Activated T-helper 2 cell treated with anti-CD3 and anti-CD28 coated beads, Interferon-gamma antibody, Interleukin-2, Interleukin-4, amounts not matched to agents 10 μg/mL and 5 μg/mL and 100 μg/mL, durations not matched to agents 14 hours and 24 hours and 36 hours (primary cell): ENCODE measurements around the gene INIP. TPM values are rescaled to one million over a fixed set of nuclear protein-coding genes. Genes with fewer than 3 reads are reported as not detected.
"Not testable (repeated sequence)": the region's sequence is repeated elsewhere in the genome, so short reads cannot be mapped to it uniquely, and the experiment has no call there.

Experiments used
- DNase-seq: peaks from one replicate; pipeline ENCODE4 v3.0.0; 2021; ENCODE audit warnings: low spot score
- H3K27ac Mint-ChIP-seq: one replicate; pipeline ENCODE4 v1.8.0; 2021; ENCODE audit warnings: mixed read lengths
- H3K27me3 Mint-ChIP-seq: one replicate; pipeline ENCODE4 v1.8.0; 2021; ENCODE audit warnings: low read depth, mixed read lengths
- H3K36me3 Mint-ChIP-seq: one replicate; pipeline ENCODE4 v1.8.0; 2021; ENCODE audit warnings: low read depth, mixed read lengths
- H3K4me1 Mint-ChIP-seq: one replicate; pipeline ENCODE4 v1.8.0; 2021; ENCODE audit warnings: low read depth, mixed read lengths
- H3K4me3 Mint-ChIP-seq: one replicate; pipeline ENCODE4 v1.8.0; 2021; ENCODE audit warnings: low read depth, mild to moderate bottlenecking, moderate library complexity, mixed read lengths
- H3K9me3 Mint-ChIP-seq: one replicate; pipeline ENCODE4 v1.8.0; 2021; ENCODE audit warnings: mixed read lengths
- intact Hi-C: fragments of 100-400 bp; cut with micrococcal nuclease; formaldehyde crosslinking; loops from one replicate; pipeline ENCODE4 v1.15.1; 2023
- total RNA-seq: library from RNA; stranded (reverse); gene quantifications from 2 replicates; pipeline ENCODE4 v1.2.3, GENCODE V29; 2022

The INIP gene
- total RNA-seq, 1 donor from 2014 or later: 36.6 TPM

- Mint-ChIP-seq H3K27me3 (no peaks in the 10 kb centered on the region), H3K4me1 (peaks cover 18% of the 10 kb centered on the region), H3K27ac (no peak overlapping the region), H3K9me3 (no peaks in the 10 kb centered on the region), H3K4me3 (no peak overlapping the region), H3K36me3 (peaks cover 64% of the 10 kb centered on the region)
- intact Hi-C loops: no loop called here
- no peak for DNase-seq
These were observed 23.0 kb downstream of the INIP start for GRCh38 chr9:112694706-112695555.

DNA sequence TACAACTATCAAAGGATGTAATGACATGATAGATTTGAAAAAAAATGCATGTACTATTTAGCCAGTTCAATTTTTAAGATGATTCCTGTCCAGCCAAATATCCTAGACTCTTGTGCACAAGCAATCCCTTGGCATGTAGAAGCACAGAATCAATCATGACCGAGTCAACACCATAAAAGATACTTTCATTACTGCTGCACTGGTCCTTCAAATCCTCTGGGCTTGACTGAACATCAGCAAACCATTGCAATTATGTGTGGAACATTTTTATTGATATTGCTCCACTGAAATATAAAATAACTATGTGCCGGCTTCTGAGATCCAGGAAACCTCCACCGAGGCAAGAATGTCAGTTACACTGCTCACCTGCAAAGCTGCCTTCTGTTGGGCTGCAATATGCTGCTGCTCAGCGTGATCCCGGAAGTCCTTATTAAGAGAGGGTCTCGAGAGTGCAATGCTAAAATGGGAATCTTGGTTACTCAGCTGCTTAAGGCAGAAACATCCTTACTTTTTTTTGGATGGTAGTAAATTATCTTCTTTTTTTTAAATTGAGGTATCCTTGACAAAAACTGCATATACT is 28.7 kb downstream of the INIP start:
- peaks cover 7% of the 10 kb centered on the region for H3K4me1 Mint-ChIP-seq
- H3K27me3 Mint-ChIP-seq: no peaks in the 10 kb centered on the region
- no peak overlapping the region for H3K4me3 Mint-ChIP-seq
- DNase-seq: no peak
- H3K9me3 Mint-ChIP-seq: no peaks in the 10 kb centered on the region
- no peak overlapping the region for H3K27ac Mint-ChIP-seq
- peaks cover 81% of the 10 kb centered on the region for H3K36me3 Mint-ChIP-seq
- intact Hi-C loops: no loop called here

DNA sequence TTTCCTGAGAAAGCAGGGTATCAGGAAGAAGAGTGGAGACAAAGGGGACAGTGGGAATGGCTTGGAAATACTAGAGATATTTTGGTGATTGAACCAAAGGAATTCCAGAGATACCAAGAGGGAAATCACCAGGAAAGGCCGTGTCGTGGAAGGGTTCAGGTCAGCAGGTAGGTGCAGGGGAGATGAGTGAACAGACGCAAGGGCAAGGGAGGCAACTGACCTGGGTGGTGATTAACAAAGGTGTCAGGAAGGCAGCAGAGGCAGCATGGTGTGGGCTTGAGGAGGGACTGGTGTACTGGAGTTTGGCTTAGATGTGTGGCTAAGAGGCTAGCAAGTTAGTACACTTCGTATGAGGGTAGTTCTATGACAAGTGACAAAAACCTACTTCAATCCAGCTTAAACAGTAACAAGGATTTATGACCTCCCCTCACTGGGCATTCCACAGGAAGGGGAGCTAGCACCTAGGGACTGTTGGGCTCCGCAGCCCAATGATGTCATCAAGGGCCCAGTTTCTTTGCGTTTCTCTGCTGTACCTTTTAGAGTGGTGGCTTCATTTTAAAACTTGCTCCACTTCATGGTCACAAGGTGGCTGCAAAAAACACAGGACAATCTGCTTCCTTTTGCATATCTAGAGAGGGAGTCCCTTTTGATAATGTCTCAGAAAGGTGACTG is 37.0 kb downstream of the INIP start:
- no peaks in the 10 kb centered on the region for H3K27me3 Mint-ChIP-seq
- H3K9me3 Mint-ChIP-seq: peaks cover 11% of the 10 kb centered on the region
- intact Hi-C loops: no loop called here
- H3K27ac Mint-ChIP-seq: no peak overlapping the region
- no peak for DNase-seq
- H3K4me1 Mint-ChIP-seq: peaks cover 1% of the 10 kb centered on the region
- H3K4me3 Mint-ChIP-seq: no peak overlapping the region
- peaks cover 18% of the 10 kb centered on the region for H3K36me3 Mint-ChIP-seq

- Mint-ChIP-seq H3K4me3 (no peak overlapping the region), H3K9me3 (peaks cover 11% of the 10 kb centered on the region), H3K27me3 (no peaks in the 10 kb centered on the region), H3K4me1 (no peaks in the 10 kb centered on the region), H3K27ac (no peak overlapping the region), H3K36me3 (no peaks in the 10 kb centered on the region)
- intact Hi-C loops: no loop called here
- DNase-seq: no peak
These were observed 40.9 kb downstream of the INIP start for GRCh38 chr9:112677040-112677439.

DNA sequence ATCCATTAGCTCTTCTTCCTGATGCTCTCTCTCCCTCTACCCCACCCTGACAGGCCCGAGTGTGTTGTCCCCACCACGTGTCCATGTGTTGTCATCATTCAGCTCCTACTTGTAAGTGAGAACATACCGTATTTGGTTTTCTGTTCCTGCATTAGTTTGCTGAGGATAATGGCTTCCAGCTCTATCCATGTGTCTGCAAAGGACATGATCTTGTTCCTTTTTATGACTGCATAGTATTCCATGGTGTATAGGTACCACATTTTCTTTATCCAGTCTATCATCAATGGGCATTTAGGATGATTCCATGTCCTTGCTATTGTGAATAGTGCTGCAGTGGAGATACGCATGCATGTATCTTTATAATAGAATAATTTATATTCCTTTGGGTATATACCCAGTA is 44.7 kb downstream of the INIP start:
- intact Hi-C loops, DNase-seq, H3K36me3 Mint-ChIP-seq: not testable (repeated sequence)

DNA sequence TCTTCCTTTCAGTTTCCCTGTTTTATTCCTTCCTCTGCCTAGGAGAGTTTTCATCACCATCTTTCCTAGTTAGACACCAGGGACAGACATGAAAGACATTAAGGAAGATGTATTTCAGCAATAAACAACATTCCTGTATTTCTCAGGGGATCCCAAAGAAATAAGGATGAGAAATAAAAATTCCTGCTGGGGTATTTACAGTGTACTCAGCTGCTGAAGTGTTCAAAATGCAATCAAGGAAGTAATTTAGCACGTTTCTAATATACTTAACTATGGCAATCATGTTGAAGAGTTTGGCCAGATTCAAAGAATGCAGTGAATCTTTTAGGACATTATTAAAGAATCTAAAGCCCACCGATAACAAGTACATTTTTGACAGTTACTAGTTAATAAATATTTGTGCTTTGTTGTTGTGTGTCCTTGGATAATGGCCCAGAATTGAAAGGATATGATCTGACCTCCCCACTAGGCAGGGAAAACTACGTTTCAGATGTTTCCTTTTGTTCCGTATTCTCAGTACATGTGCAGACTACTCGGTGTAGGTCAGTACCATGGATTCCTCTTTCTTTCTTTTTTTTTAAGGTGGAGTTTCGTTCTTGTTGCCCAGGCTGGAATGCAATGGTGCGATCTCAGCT is 46.8 kb downstream of the INIP start:
- DNase-seq: no peak
- intact Hi-C loops: no loop called here
- H3K4me1 Mint-ChIP-seq: no peaks in the 10 kb centered on the region
- H3K4me3 Mint-ChIP-seq: no peak overlapping the region
- H3K9me3 Mint-ChIP-seq: no peaks in the 10 kb centered on the region
- no peaks in the 10 kb centered on the region for H3K36me3 Mint-ChIP-seq
- H3K27ac Mint-ChIP-seq: no peak overlapping the region
- H3K27me3 Mint-ChIP-seq: peaks cover 5% of the 10 kb centered on the region

More for the DNA sequence above, 44.7 kb downstream of the INIP start:
- not testable (repeated sequence) for H3K4me1 Mint-ChIP-seq, H3K4me3 Mint-ChIP-seq, H3K27me3 Mint-ChIP-seq, H3K27ac Mint-ChIP-seq
- peaks cover 11% of the 10 kb centered on the region for H3K9me3 Mint-ChIP-seq

DNA sequence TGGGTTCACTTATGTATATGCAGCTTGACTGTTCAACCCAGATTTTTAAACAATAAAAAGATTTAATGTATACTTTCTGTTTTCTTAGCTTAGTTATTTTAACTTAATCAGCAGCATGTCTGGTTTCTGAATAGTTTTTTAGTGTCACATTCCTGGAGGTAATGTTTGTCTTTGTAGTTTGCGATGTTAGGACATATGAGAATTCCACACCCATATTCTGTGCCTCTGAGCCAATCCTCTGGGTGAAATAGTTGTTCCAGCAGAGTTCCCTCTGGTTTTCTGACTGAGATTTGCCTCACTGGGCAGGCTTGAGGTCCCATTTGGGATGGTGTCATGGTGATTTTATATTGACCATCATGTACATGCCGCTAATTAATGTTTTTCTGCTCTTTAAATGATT is 48.6 kb downstream of the INIP start:
- intact Hi-C loops: no loop called here
- no peaks in the 10 kb centered on the region for H3K4me1 Mint-ChIP-seq
- H3K27ac Mint-ChIP-seq: no peak overlapping the region
- no peaks in the 10 kb centered on the region for H3K9me3 Mint-ChIP-seq
- no peak for DNase-seq
- peaks cover 5% of the 10 kb centered on the region for H3K27me3 Mint-ChIP-seq
- H3K4me3 Mint-ChIP-seq: no peak overlapping the region
- no peaks in the 10 kb centered on the region for H3K36me3 Mint-ChIP-seq

DNA sequence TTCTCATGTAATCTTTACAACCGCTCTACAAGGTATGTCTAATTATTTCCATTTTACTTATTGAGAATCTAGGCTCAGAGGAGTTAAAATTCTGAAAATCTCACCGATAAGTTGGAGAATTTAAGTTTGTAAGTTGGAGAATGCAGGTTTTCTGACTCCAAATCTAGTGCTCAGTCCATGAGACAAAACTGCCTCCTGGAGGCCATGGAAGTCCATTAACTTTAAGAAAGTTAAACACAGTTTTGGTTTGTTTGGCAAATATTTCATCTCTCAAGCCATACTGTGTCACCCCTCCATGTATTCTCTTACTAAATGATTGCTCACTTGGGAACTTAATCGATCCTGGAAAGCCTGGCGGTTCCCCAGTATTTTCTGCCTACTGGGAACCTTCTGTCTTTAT is 52.6 kb downstream of the INIP start:
- Mint-ChIP-seq H3K9me3 (no peaks in the 10 kb centered on the region), H3K4me3 (no peak overlapping the region), H3K27ac (no peak overlapping the region), H3K36me3 (no peaks in the 10 kb centered on the region), H3K4me1 (no peaks in the 10 kb centered on the region), H3K27me3 (peaks cover 5% of the 10 kb centered on the region)
- no peak for DNase-seq
- intact Hi-C loops: no loop called here

DNA sequence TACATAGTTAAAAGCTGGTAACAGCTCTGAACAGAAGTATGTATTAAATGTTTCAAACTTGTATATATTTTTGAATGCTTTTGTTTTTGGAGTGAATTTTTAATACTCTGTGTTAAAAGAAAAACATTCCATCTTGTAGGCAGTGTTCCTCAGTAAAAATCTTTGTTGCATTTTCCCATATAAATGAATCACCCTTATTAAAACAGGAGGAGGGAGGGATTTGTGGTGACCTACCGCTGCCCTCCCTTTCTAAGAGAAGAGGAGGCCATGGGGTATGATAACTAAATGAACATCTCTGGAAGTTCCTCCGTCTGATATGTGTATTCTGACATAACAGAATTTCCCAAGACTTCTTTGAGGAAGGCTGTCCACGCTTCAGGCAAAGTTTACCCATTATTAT is 53.4 kb downstream of the INIP start:
- Mint-ChIP-seq H3K36me3 (no peaks in the 10 kb centered on the region), H3K27me3 (peaks cover 5% of the 10 kb centered on the region), H3K4me3 (no peak overlapping the region), H3K9me3 (no peaks in the 10 kb centered on the region), H3K27ac (no peak overlapping the region), H3K4me1 (no peaks in the 10 kb centered on the region)
- no peak for DNase-seq
- intact Hi-C loops: no loop called here

DNA sequence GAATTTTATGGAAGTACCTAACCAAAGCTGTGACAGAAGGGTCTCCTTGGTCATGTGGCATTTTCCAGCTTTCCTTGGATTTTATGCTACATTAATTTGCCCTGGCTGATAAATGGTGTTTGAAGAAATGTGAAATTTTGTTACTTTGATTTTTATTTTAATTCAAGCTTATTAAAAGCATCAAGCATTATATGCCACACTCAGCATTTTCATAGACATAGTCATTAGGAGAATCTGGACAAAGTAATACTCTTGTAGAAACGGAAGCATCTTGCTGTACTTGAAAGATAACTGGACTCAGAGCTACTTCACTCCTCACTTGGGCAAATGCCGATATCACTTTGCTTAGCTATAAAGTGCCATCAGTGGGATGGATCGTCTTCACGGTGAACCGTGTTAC is 54.2 kb downstream of the INIP start:
- intact Hi-C loops: no loop called here
- H3K36me3 Mint-ChIP-seq: no peaks in the 10 kb centered on the region

GRCh38 chr9:112659906-112660305 is 58.0 kb downstream of the INIP start:
- no peak for DNase-seq
- Mint-ChIP-seq H3K4me1 (no peaks in the 10 kb centered on the region), H3K9me3 (no peaks in the 10 kb centered on the region), H3K27ac (no peak overlapping the region), H3K27me3 (no peaks in the 10 kb centered on the region), H3K4me3 (no peak overlapping the region), H3K36me3 (no peaks in the 10 kb centered on the region)
- intact Hi-C loops: no loop called here

More for the DNA sequence above, 54.2 kb downstream of the INIP start:
- Mint-ChIP-seq H3K4me1 (no peaks in the 10 kb centered on the region), H3K4me3 (no peak overlapping the region), H3K27me3 (peaks cover 5% of the 10 kb centered on the region), H3K27ac (no peak overlapping the region), H3K9me3 (no peaks in the 10 kb centered on the region)
- DNase-seq: no peak

DNA sequence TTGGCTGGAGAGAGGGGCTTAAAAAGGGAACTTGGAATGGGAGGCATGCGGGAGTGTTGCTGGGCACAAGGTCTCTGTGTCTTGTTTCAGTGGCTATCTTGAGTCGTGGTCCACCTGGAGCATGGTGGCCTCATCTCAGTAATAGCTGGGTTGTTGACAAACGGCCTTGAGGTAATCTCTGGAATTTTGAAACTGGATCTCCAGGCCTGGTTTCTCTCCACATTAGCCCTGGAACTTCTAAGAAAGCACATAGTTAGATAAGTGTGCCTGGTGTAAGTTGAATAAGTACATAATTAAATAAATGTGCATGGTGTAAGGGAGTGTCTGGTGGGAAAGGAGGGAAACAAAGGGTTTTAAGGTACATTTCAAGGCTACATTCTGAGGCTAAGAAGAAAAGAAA is 62.2 kb downstream of the INIP start:
- H3K9me3 Mint-ChIP-seq: peaks cover under 1% of the 10 kb centered on the region
- H3K4me1 Mint-ChIP-seq: no peaks in the 10 kb centered on the region
- intact Hi-C loops: no loop called here
- no peak for DNase-seq
- H3K36me3 Mint-ChIP-seq: no peaks in the 10 kb centered on the region
- H3K4me3 Mint-ChIP-seq: no peak overlapping the region
- no peak overlapping the region for H3K27ac Mint-ChIP-seq
- no peaks in the 10 kb centered on the region for H3K27me3 Mint-ChIP-seq

DNA sequence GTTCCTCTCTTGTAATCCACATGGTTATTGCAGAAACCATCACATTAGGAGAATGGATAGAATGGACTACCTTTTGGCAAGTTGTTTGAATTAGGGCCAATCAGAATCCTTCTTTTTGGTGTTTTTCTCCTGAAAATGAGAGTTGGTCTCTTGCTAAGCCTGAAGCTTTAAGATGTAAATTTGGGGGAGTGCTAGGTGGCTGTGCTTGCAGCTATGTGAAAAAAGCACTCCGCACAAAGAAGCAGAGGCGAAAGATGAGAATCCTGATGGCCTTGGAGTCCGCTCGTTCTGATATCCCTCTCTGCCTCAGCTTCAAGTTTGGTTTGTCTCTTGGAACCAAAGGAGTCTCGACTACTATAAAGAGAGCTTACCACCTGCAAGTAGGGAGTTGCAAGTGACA is 63.6 kb downstream of the INIP start:
- peaks cover 12% of the 10 kb centered on the region for H3K9me3 Mint-ChIP-seq
- no peak for DNase-seq
- H3K27me3 Mint-ChIP-seq: no peaks in the 10 kb centered on the region
- no peak overlapping the region for H3K27ac Mint-ChIP-seq
- H3K4me3 Mint-ChIP-seq: no peak overlapping the region
- H3K36me3 Mint-ChIP-seq: peaks cover 4% of the 10 kb centered on the region
- intact Hi-C loops: no loop called here
- no peaks in the 10 kb centered on the region for H3K4me1 Mint-ChIP-seq
